ENCODE measurements around the gene HNRNPUL1.

HNRNPUL1 gene

GRCh38 chr19:41309180-41310032, 45.2 kb downstream of the HNRNPUL1 start:
- no peak for DNase-seq

- peak; percentile 61 for DNase-seq
These were observed 46.1 kb downstream of the HNRNPUL1 start, which contains the start of gene CCDC97 for GRCh38 chr19:41310033-41310831. TSS of gene CCDC97 (plus strand) at chr19:41310172. CDS start at chr19:41310311, 139 bp downstream.

- no peak for DNase-seq
These were observed 46.9 kb downstream of the HNRNPUL1 start for GRCh38 chr19:41311072-41311471.

GRCh38 chr19:41311613-41312012, 47.4 kb downstream of the HNRNPUL1 start:
- no peak for DNase-seq

- DNase-seq = no peak
These were observed 52.2 kb downstream of the HNRNPUL1 start for GRCh38 chr19:41316306-41316920.

GRCh38 chr19:41318696-41319499, 54.7 kb downstream of the HNRNPUL1 start:
- no peak for DNase-seq

GRCh38 chr19:41319500-41320184, 55.5 kb downstream of the HNRNPUL1 start:
- no peak for DNase-seq

- DNase-seq = no peak
These were observed 56.0 kb downstream of the HNRNPUL1 start for GRCh38 chr19:41320185-41320518.

GRCh38 chr19:41320568-41320967, 56.4 kb downstream of the HNRNPUL1 start:
- no peak for DNase-seq

GRCh38 chr19:41321204-41321599, 57.0 kb downstream of the HNRNPUL1 start:
- no peak for DNase-seq

- DNase-seq = no peak
These were observed 57.6 kb downstream of the HNRNPUL1 start for GRCh38 chr19:41321600-41322270.

GRCh38 chr19:41322451-41322850, 58.3 kb downstream of the HNRNPUL1 start:
- no peak for DNase-seq

- no peak for DNase-seq
These were observed 58.9 kb downstream of the HNRNPUL1 start for GRCh38 chr19:41323023-41323422.

GRCh38 chr19:41323430-41324125, 59.4 kb downstream of the HNRNPUL1 start:
- DNase-seq = no peak

GRCh38 chr19:41324231-41324702, 60.1 kb downstream of the HNRNPUL1 start:
- DNase-seq = no peak

GRCh38 chr19:41324921-41325639, 60.9 kb downstream of the HNRNPUL1 start:
- no peak for DNase-seq

GRCh38 chr19:41325640-41325946, 61.4 kb downstream of the HNRNPUL1 start:
- DNase-seq = no peak

GRCh38 chr19:41325947-41326706, 62.0 kb downstream of the HNRNPUL1 start:
- no peak for DNase-seq

GRCh38 chr19:41327076-41327575, 63.0 kb downstream of the HNRNPUL1 start:
- no peak for DNase-seq
